Stimulated activated CD8-positive, alpha-beta memory T cell treated with anti-CD3 and anti-CD28 coated beads, Interleukin-7, amount 100 ng/mL, for 1 hour (primary cell): ENCODE results near the gene KLHL6.

Experiments
- DNase-seq, 2 donors: peaks; one replicate each; pipeline ENCODE4 v3.0.0-alpha.2; 2020; ENCODE audit warnings: low read depth in 2 of 2

KLHL6 gene

GRCh38 chr3:183506674-183507320 is 48.7 kb downstream of the KLHL6 start:
- DNase-seq: no peak

GRCh38 chr3:183504597-183504996 is 50.9 kb downstream of the KLHL6 start:
- no peak for DNase-seq

GRCh38 chr3:183503746-183504145 is 51.8 kb downstream of the KLHL6 start:
- no peak for DNase-seq

- DNase-seq: no peak
These were observed 53.0 kb downstream of the KLHL6 start for GRCh38 chr3:183502237-183503181.

GRCh38 chr3:183500981-183501704 is 54.4 kb downstream of the KLHL6 start:
- no peak for DNase-seq

GRCh38 chr3:183500319-183500718 is 55.2 kb downstream of the KLHL6 start:
- no peak for DNase-seq

- no peak for DNase-seq
These were observed 56.9 kb downstream of the KLHL6 start for GRCh38 chr3:183498634-183499033.

- no peak for DNase-seq
These were observed 58.2 kb downstream of the KLHL6 start for GRCh38 chr3:183497313-183497712.

- no peak for DNase-seq
These were observed 59.2 kb downstream of the KLHL6 start for GRCh38 chr3:183496311-183496710.

GRCh38 chr3:183494341-183494740 is 61.2 kb downstream of the KLHL6 start:
- no peak for DNase-seq

- no peak for DNase-seq
These were observed 62.0 kb downstream of the KLHL6 start for GRCh38 chr3:183493296-183494045.

- DNase-seq: no peak
These were observed 62.7 kb downstream of the KLHL6 start for GRCh38 chr3:183492849-183493179.

- DNase-seq: no peak
These were observed 63.3 kb downstream of the KLHL6 start for GRCh38 chr3:183491923-183492848.

- no peak for DNase-seq
These were observed 64.2 kb downstream of the KLHL6 start for GRCh38 chr3:183491109-183491922.

- DNase-seq: no peak
These were observed 64.9 kb downstream of the KLHL6 start for GRCh38 chr3:183490653-183491052.

- no peak for DNase-seq
These were observed 65.3 kb downstream of the KLHL6 start for GRCh38 chr3:183490211-183490601.

GRCh38 chr3:183489455-183490210 is 65.9 kb downstream of the KLHL6 start:
- no peak for DNase-seq

- no peak for DNase-seq
These were observed 67.2 kb downstream of the KLHL6 start for GRCh38 chr3:183488343-183488742.

GRCh38 chr3:183487896-183488295 is 67.6 kb downstream of the KLHL6 start:
- no peak for DNase-seq
